Hepatocyte (in vitro differentiated cells): ENCODE data around the gene MED8.

Source experiments
- CTCF ChIP-seq: fragments of 200-600 bp; sonication (generic); IDR thresholded peaks from 2 replicates; pipeline ENCODE4 v1.5.1; 2016; ENCODE audit warnings: antibody characterized with exemption, mild to moderate bottlenecking; ENCODE audit not compliant: poor library complexity
- EZH2phosphoT487 ChIP-seq: fragments of 200-600 bp; sonication (generic); IDR thresholded peaks from one replicate; pipeline ENCODE4 v1.6.1; 2018; ENCODE audit warnings: antibody characterized with exemption, mild to moderate bottlenecking, low read depth, moderate library complexity; ENCODE audit not compliant: unreplicated experiment, severe bottlenecking

- TF ChIP-seq CTCF (no peak), EZH2phosphoT487 (no peak)
Measured at GRCh38 chr1:43426221-43426620, 36.6 kb upstream of the MED8 start.
